GM23248 (cell line): Measurements from ENCODE around the gene COL16A1. TPM values are rescaled to one million over a fixed set of nuclear protein-coding genes. Genes with fewer than 3 reads are reported as not detected.
A peak's percentile ranks its signal among the peaks of the same experiment; 100 is the strongest.

ENCODE experiments used
- DNase-seq: peaks from one replicate; pipeline ENCODE4 v3.0.0-alpha.2; 2015
- H2AFZ ChIP-seq: fragments of 200-600 bp; sonication (generic); 2 replicates; pipeline ENCODE4 v1.6.1; 2016; ENCODE audit warnings: antibody characterized with exemption
- H3F3A ChIP-seq: fragments of 200-600 bp; sonication (generic); 2 replicates; pipeline ENCODE4 v1.6.1; 2016; ENCODE audit warnings: mild to moderate bottlenecking, antibody characterized with exemption, mixed run types; ENCODE audit not compliant: insufficient read depth
- H3K27ac ChIP-seq: fragments of 200-600 bp; sonication (generic); 2 replicates; pipeline ENCODE4 v1.5.1; 2016; ENCODE audit warnings: mild to moderate bottlenecking
- H3K27me3 ChIP-seq: fragments of 200-600 bp; sonication (generic); replicated peaks from 2 replicates; pipeline ENCODE4 v1.6.1; 2016; ENCODE audit warnings: mild to moderate bottlenecking; ENCODE audit not compliant: insufficient read depth
- H3K36me3 ChIP-seq: fragments of 200-600 bp; sonication (generic); 2 replicates; pipeline ENCODE4 v1.6.1; 2016; ENCODE audit warnings: low read depth, mild to moderate bottlenecking
- H3K4me1 ChIP-seq: fragments of 200-600 bp; sonication (generic); 2 replicates; pipeline ENCODE4 v1.6.1; 2016; ENCODE audit warnings: mild to moderate bottlenecking; ENCODE audit not compliant: insufficient read depth
- H3K4me2 ChIP-seq: fragments of 200-600 bp; sonication (generic); one replicate; pipeline ENCODE4 v1.6.1; 2016; ENCODE audit warnings: mild to moderate bottlenecking; ENCODE audit not compliant: unreplicated experiment
- H3K4me3 ChIP-seq: fragments of 200-600 bp; sonication (generic); 2 replicates; pipeline ENCODE4 v1.5.1; 2016; ENCODE audit warnings: mild to moderate bottlenecking
- H3K79me2 ChIP-seq: fragments of 200-600 bp; sonication (generic); 2 replicates; pipeline ENCODE4 v1.6.1; 2016; ENCODE audit warnings: mild to moderate bottlenecking; ENCODE audit not compliant: insufficient read depth
- H3K9ac ChIP-seq: fragments of 200-600 bp; sonication (generic); 2 replicates; pipeline ENCODE4 v1.6.1; 2016; ENCODE audit warnings: mild to moderate bottlenecking
- H3K9me2 ChIP-seq: fragments of 200-600 bp; sonication (generic); 2 replicates; pipeline ENCODE4 v1.6.1; 2016; ENCODE audit warnings: mixed run types, mild to moderate bottlenecking, moderate library complexity; ENCODE audit not compliant: insufficient read depth
- H3K9me3 ChIP-seq: fragments of 200-600 bp; sonication (generic); one replicate; pipeline ENCODE4 v1.6.1; 2017; ENCODE audit warnings: low read depth
- H4K20me1 ChIP-seq: fragments of 200-600 bp; sonication (generic); 2 replicates; pipeline ENCODE4 v1.6.0; 2016; ENCODE audit not compliant: insufficient read depth
- EZH2 ChIP-seq: fragments of 200-600 bp; sonication (generic); IDR thresholded peaks from 2 replicates; pipeline ENCODE4 v1.6.1; 2018; ENCODE audit warnings: antibody characterized with exemption, mild to moderate bottlenecking; ENCODE audit not compliant: insufficient read depth, poor library complexity, severe bottlenecking
- EZH2phosphoT487 ChIP-seq: fragments of 200-600 bp; sonication (generic); IDR thresholded peaks from 2 replicates; pipeline ENCODE4 v1.6.1; 2018; ENCODE audit warnings: antibody characterized with exemption, moderate library complexity, mild to moderate bottlenecking, low read depth; ENCODE audit not compliant: insufficient read depth
- WGBS, 2 experiments: methylation state at CpG; one replicate each; pipeline ENCODE4 v1.1.6; 2015 to 2017; ENCODE audit warnings: low lambda C conversion rate in 2 of 2, low coverage in 1 of 2; ENCODE audit errors: missing lambda C conversion rate in 2 of 2; 5-methylcytosine and 5-hydroxymethylcytosine counted together
- in situ Hi-C: fragments of 300-500 bp; cut with MboI; formaldehyde crosslinking; loops from 2 replicates; pipeline ENCODE4 v1.15.0; 2020
- polyA plus RNA-seq: library from polyadenylated mRNA; unstranded; fragments of >200 nt; fragmentation: Nextera tagmentation; extraction: Ambion mirVana; gene quantifications from 2 replicates; pipeline ENCODE4 v1.2.1, GENCODE V29; 2016
- total RNA-seq: library from RNA; depleted of rRNA; stranded (reverse); fragments of >200 nt; shearing (Covaris generic); gene quantifications from 2 replicates; pipeline ENCODE4 v1.2.3, GENCODE V29; 2014

Gene COL16A1
- total and polyA plus RNA-seq, 2 experiments from 2014 or later, result 67.3 to 247 TPM

DNA sequence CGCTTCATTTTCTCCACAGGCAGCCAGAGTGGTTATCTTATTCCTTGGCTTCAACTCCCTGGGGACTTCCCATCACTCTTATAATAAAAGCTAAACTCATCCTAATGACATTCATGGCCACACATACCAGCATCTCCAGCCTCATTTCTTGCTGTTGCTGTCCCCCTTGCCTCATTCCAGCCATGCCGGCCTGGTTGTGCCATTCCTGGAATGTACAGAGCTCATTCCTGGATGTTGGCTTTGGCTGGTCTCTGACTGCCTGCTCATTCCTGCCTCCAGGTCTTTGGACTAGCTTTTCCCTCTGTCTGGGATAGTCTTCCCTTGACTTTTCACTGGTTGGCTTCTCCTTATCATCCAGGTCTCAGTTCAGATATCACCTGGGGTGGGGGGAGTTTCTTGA lies 56.7 kb downstream of the COL16A1 start:
- H3K4me2 ChIP-seq, result no peak overlapping the region
- no peaks in the 10 kb centered on the region for H3K9me3 ChIP-seq
- no peaks in the 10 kb centered on the region for H3K9me2 ChIP-seq
- H3K36me3 ChIP-seq, result peaks cover 5% of the 10 kb centered on the region; the same call in 1 of the 2 replicates
- no peaks in the 10 kb centered on the region for H4K20me1 ChIP-seq
- H3K27ac ChIP-seq, result peak overlapping the region; percentile 38; the same call in 1 of the 2 replicates
- no peaks in the 10 kb centered on the region for H3K27me3 ChIP-seq
- WGBS, 2 experiments, result 33 to 44% methylated on average over 2 of the region's 2 CpGs
- TF ChIP-seq EZH2phosphoT487 (no peak), EZH2 (no peak)
- peak; percentile 72 for DNase-seq
- H3K79me2 ChIP-seq, result peaks cover 33% of the 10 kb centered on the region
- H3F3A ChIP-seq, result peaks cover 27% of the 10 kb centered on the region; the same call in 1 of the 2 replicates
- in situ Hi-C loops, result no loop called here
- peaks cover 15% of the 10 kb centered on the region for H3K4me1 ChIP-seq
- no peak overlapping the region for H3K4me3 ChIP-seq
- H3K9ac ChIP-seq, result no peak overlapping the region
- no peak overlapping the region for H2AFZ ChIP-seq

DNA sequence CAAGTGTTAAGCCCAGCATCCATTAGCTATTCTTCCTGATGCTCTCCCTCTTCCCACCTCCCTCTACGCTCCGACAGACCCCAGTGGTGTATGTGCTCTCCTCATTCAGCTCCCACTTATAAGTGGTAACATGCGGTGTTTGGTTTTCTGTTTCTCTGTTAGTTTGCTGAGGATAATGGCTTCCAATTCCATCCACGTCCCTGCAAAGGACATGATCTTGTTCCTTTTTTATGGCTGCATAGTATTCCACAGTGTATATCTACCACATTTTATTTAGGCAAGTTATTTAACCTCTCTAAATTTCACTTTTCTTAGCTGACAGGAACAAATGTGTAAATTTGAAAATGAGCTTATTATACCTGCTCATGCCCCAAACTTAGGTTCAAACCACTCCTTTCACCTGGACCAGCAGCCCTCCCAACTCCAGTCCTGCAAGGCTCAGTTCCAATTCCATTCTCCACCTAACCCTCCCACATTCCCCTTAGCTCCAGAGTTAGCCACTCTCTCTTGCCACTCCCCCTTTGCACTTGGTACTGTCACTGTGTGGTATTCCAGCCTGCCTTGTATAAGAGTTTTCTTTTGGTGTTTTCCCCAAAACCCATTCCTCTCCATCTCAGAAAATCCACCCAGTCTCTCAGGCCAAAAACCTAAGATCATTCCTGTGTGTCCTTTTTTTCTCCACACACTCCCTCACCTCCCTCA lies 57.4 kb downstream of the COL16A1 start:
- 94 to 97% methylated on average over 4 of the region's 4 CpGs for WGBS, 2 experiments
- H3K4me3 ChIP-seq, result no peak overlapping the region

GRCh38 chr1:31645274-31645568 lies 58.6 kb downstream of the COL16A1 start:
- H2AFZ ChIP-seq, result peak overlapping the region; percentile 91
- H3K79me2 ChIP-seq, result peaks cover 52% of the 10 kb centered on the region
- peak overlapping the region; percentile 98 for H3K27ac ChIP-seq
- no peaks in the 10 kb centered on the region for H3K9me3 ChIP-seq
- H3K4me2 ChIP-seq, result peak overlapping the region; percentile 94
- no peak for DNase-seq
- WGBS, 2 experiments, result 1 to 2% methylated on average over 11 of the region's 11 CpGs
- no peaks in the 10 kb centered on the region for H3K27me3 ChIP-seq
- H3K9ac ChIP-seq, result peak overlapping the region; percentile 98
- H3K4me1 ChIP-seq, result peaks cover 17% of the 10 kb centered on the region
- no peaks in the 10 kb centered on the region for H3K9me2 ChIP-seq
- in situ Hi-C loops, result no loop called here
- no peaks in the 10 kb centered on the region for H3K36me3 ChIP-seq
- peak overlapping the region; percentile 90 for H3K4me3 ChIP-seq
- TF ChIP-seq EZH2 (no peak), EZH2phosphoT487 (no peak)
- H3F3A ChIP-seq, result peaks cover 31% of the 10 kb centered on the region; the same call in 1 of the 2 replicates
- H4K20me1 ChIP-seq, result no peaks in the 10 kb centered on the region

More for the DNA sequence above, 57.4 kb downstream of the COL16A1 start:
- Histone ChIP-seq H3K27me3 (no peaks in the 10 kb centered on the region), H3K9me2 (no peaks in the 10 kb centered on the region), H3K27ac (peak overlapping the region; percentile 38; the same call in 1 of the 2 replicates), H3K36me3 (no peaks in the 10 kb centered on the region), H2AFZ (no peak overlapping the region), H3K4me1 (peaks cover 15% of the 10 kb centered on the region), H4K20me1 (no peaks in the 10 kb centered on the region), H3K4me2 (no peak overlapping the region), H3K9me3 (no peaks in the 10 kb centered on the region), H3K79me2 (peaks cover 40% of the 10 kb centered on the region), H3K9ac (no peak overlapping the region), H3F3A (peaks cover 28% of the 10 kb centered on the region; the same call in 1 of the 2 replicates)
- DNase-seq, result no peak
- TF ChIP-seq EZH2phosphoT487 (no peak), EZH2 (no peak)
- in situ Hi-C loops, result no loop called here

DNA sequence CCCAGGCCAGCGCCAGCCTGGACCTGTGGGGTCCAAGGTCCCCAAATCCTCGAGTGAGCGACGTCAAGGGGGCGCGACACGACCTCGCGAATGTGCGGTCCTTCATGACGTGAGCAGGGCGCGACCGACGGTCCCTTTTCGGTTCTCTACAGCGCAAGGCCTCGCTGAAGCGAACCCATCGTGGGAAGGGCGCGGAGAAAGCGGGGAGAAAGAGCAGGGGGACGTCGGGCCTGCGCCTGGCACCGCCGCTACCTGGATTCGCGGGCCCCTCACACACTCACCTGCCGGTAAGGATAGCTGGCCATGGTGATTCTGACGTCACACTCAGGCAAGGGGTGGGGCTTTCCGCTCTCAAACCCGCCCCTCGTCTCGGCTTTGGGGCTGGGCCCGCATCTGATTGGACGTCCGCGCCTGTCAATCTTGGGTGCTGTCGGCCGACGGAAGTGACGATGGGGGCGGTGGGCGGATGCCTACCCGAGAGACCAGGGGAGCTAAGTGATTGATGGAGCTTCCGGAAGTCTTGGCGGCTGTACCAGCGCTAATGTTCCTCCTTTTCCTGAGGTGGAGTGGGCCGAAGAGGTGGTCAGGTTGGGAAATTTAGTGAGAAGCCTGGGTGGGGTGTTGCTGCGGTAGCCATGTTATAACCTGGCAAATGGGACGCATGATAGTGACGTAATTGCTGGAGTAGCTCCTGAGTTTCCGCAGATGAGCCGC lies 59.1 kb downstream of the COL16A1 start, which contains the start of gene PEF1:
PEF1 (minus strand) TSS at position 317 of the 714 bp plus-strand sequence; CDS start at position 305, 12 bp downstream.
- Histone ChIP-seq H3K79me2 (peaks cover 53% of the 10 kb centered on the region), H3F3A (peaks cover 36% of the 10 kb centered on the region; the same call in 1 of the 2 replicates), H3K27ac (peak within 1 kb of the TSS; percentile 98), H3K9ac (peak within 1 kb of the TSS; percentile 98), H3K36me3 (no peaks in the 10 kb centered on the region), H4K20me1 (no peaks in the 10 kb centered on the region), H3K4me3 (peak within 1 kb of the TSS; percentile 90), H3K27me3 (no peaks in the 10 kb centered on the region), H3K9me3 (no peaks in the 10 kb centered on the region), H3K4me2 (peak within 1 kb of the TSS; percentile 94), H2AFZ (peak within 1 kb of the TSS; percentile 91), H3K9me2 (no peaks in the 10 kb centered on the region), H3K4me1 (peaks cover 22% of the 10 kb centered on the region)
- WGBS, 2 experiments, result 0% methylated on average over 54 to 56 of the region's 56 CpGs
- TF ChIP-seq EZH2phosphoT487 (no peak), EZH2 (no peak)
- peak; percentile 99 for DNase-seq
- in situ Hi-C loops, result no loop called here
